Vagina (tissue), 2 donors: ENCODE data around the gene S100A7. TPM values are rescaled to one million over a fixed set of nuclear protein-coding genes. Genes with fewer than 3 reads are reported as not detected.

ENCODE experiments used
- DNase-seq, 2 donors: peaks; one replicate each; pipeline ENCODE4 v3.0.0-alpha.2; 2017; ENCODE audit errors: extremely low spot score in 2 of 2
- H3K27ac ChIP-seq: fragments of 200-600 bp; sonication (generic); one replicate; pipeline ENCODE4 v1.5.1; 2019
- H3K27me3 ChIP-seq: fragments of 200-600 bp; sonication (generic); one replicate; pipeline ENCODE4 v1.5.1; 2019
- H3K36me3 ChIP-seq, 2 donors: fragments of 200-600 bp; sonication (generic); one replicate each; pipeline ENCODE4 v1.5.1; 2017 to 2019
- H3K4me1 ChIP-seq: fragments of 200-600 bp; sonication (generic); one replicate; pipeline ENCODE4 v1.5.1; 2019
- H3K4me3 ChIP-seq, 2 donors: fragments of 200-600 bp; sonication (generic); 1 replicate in 1 of 2; 2 replicates in 1 of 2; pipeline ENCODE4 v1.5.1; 2016 to 2019
- H3K9me3 ChIP-seq: fragments of 200-600 bp; sonication (generic); one replicate; pipeline ENCODE4 v1.5.1; 2019
- POLR2A ChIP-seq, 2 donors: fragments of 450-650 bp; IDR thresholded peaks; one replicate each; pipeline ENCODE4 v1.6.1; 2017; ENCODE audit warnings: antibody characterized with exemption in 2 of 2, mild to moderate bottlenecking in 2 of 2, moderate library complexity in 2 of 2
- POLR2AphosphoS5 ChIP-seq, 2 donors: sonication (generic); formaldehyde crosslinking; IDR thresholded peaks; one replicate each; pipeline ENCODE4 v1.9.0; 2017; ENCODE audit warnings: antibody characterized with exemption in 2 of 2, mild to moderate bottlenecking in 2 of 2, low read depth in 1 of 2; ENCODE audit not compliant: insufficient read depth in 1 of 2
- intact Hi-C: fragments of 100-400 bp; cut with DNase I; formaldehyde crosslinking; loops from one replicate; pipeline ENCODE4 v1.15.1; 2023
- total RNA-seq: library from RNA; depleted of rRNA; stranded (reverse); fragments of >200 nt; gene quantifications from one replicate; pipeline ENCODE4 v1.2.3, GENCODE V29; 2016
- TF ChIP-seq, protein P1 (sequence below), 3 experiments: fragments of 450-650 bp in 2 of 3; fragments of 200-600 bp in 1 of 3; sonication (generic) in 1 of 3; IDR thresholded peaks; one replicate each; pipeline ENCODE4 v1.5.1; 2017 to 2019; ENCODE audit warnings: antibody characterized with exemption in 3 of 3, mild to moderate bottlenecking in 2 of 3, moderate library complexity in 2 of 3

Gene S100A7
- total RNA-seq, 1 donor from 2014 or later = 36.6 TPM

DNA sequence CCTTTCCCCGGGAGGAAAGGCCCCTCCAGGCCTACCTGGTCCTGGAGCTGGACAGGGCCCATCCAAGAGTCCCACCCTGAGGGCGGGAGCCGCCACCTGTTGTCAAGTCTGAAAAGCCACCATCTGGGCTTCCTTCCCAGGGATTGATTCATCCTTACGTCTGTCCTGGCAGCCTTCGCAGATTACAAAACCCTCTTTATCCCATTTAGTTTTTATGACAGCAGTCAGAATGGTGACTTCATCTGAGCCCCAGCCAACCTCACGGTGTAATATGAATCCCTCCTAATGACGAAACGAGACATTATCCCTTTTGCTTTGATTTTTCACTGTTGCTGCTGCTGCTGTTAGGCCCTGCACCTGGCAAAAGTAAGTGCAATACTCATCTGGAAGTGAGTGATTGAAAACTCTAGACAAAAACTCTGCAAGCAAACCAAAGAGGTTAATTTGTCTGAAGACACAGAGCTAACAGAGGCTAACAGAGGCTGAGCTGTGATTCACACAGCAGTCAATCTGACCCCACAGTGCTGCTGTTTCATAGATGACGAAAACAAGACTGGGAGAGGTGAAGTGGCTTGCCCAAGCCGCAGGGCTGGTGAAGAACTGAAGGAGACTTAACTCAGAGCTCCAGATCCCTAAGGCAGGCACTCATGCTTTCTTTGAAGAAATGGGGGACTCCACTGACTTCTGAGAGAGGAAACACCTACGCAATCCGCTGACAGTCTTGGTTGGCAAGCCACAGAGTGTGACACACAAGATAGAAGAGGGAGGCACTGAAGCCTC lies 30.0 kb upstream of the S100A7 start:
- intact Hi-C loops = no loop called here
- no peaks in the 10 kb centered on the region for H3K36me3 ChIP-seq
- H3K27me3 ChIP-seq = no peaks in the 10 kb centered on the region
- H3K4me1 ChIP-seq = peaks cover 53% of the 10 kb centered on the region
- H3K27ac ChIP-seq = peak overlapping the region; percentile 96
- TF ChIP-seq POLR2AphosphoS5 (IDR thresholded peaks at IDR 0.05; ENCODE audit: insufficient read depth in 1 of 2, low read depth in 1 of 2) = peak; percentile 70 to 76
- TF ChIP-seq, protein P1, sequence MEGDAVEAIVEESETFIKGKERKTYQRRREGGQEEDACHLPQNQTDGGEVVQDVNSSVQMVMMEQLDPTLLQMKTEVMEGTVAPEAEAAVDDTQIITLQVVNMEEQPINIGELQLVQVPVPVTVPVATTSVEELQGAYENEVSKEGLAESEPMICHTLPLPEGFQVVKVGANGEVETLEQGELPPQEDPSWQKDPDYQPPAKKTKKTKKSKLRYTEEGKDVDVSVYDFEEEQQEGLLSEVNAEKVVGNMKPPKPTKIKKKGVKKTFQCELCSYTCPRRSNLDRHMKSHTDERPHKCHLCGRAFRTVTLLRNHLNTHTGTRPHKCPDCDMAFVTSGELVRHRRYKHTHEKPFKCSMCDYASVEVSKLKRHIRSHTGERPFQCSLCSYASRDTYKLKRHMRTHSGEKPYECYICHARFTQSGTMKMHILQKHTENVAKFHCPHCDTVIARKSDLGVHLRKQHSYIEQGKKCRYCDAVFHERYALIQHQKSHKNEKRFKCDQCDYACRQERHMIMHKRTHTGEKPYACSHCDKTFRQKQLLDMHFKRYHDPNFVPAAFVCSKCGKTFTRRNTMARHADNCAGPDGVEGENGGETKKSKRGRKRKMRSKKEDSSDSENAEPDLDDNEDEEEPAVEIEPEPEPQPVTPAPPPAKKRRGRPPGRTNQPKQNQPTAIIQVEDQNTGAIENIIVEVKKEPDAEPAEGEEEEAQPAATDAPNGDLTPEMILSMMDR (IDR thresholded peaks at IDR 0.05) = no peak
- TF ChIP-seq POLR2A (IDR thresholded peaks at IDR 0.05) = no peak
- H3K9me3 ChIP-seq = no peaks in the 10 kb centered on the region
- no peak for DNase-seq
- no peak overlapping the region for H3K4me3 ChIP-seq

DNA sequence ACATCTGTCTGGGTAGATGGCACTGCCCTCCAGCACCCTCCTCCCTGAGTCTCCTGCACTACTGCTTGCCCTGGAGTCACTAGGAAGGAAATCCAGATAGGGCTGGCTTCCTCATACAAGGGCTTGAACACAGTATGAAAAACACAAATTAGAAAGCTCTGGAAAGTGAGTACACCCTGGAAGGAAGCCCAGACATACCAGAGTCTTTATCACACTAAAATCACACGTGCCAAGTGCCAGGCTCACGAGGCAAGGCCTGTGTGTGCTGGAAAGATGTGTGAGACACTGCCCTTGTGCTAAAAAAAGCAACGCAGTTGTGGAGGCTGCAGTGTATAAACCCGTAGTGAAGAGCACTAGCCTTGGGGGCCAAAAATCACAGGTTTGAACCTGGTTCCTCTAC lies 28.3 kb upstream of the S100A7 start:
- intact Hi-C loops = no loop called here
- DNase-seq = no peak

DNA sequence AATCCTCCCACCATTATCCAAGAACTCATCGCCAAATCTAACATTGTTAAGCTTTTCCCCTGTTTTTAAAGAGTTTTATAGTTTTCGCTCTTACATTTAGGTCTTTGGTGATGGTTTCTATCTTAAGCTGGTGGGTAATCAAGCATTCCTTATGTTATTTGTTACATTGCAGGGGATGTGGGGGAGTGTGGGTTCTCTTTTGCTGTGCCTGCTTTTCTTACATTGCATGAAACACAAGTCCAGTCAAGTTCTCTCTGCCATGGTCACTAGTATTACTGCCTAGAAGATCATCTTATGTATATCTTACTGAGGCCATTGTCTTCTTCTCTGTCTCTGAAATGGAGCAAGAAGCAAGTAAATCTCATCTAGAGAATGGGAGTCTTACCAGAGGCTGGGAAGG lies 27.3 kb upstream of the S100A7 start:
- intact Hi-C loops = no loop called here
- no peak for DNase-seq
- Histone ChIP-seq H3K4me3 (no peak overlapping the region), H3K27me3 (no peaks in the 10 kb centered on the region), H3K4me1 (peaks cover 43% of the 10 kb centered on the region), H3K36me3 (no peaks in the 10 kb centered on the region), H3K27ac (no peak overlapping the region), H3K9me3 (no peaks in the 10 kb centered on the region)
- TF ChIP-seq, protein P1 (IDR thresholded peaks at IDR 0.05) = no peak
- no peak for TF ChIP-seq POLR2AphosphoS5 (IDR thresholded peaks at IDR 0.05; ENCODE audit: insufficient read depth in 1 of 2, low read depth in 1 of 2)
- TF ChIP-seq POLR2A (IDR thresholded peaks at IDR 0.05) = no peak

More for the DNA sequence above, 28.3 kb upstream of the S100A7 start:
- Histone ChIP-seq H3K27me3 (no peaks in the 10 kb centered on the region), H3K9me3 (no peaks in the 10 kb centered on the region), H3K27ac (peak overlapping the region; percentile 96), H3K4me3 (no peak overlapping the region), H3K36me3 (no peaks in the 10 kb centered on the region), H3K4me1 (peaks cover 50% of the 10 kb centered on the region)
- TF ChIP-seq POLR2A (IDR thresholded peaks at IDR 0.05) = no peak

DNA sequence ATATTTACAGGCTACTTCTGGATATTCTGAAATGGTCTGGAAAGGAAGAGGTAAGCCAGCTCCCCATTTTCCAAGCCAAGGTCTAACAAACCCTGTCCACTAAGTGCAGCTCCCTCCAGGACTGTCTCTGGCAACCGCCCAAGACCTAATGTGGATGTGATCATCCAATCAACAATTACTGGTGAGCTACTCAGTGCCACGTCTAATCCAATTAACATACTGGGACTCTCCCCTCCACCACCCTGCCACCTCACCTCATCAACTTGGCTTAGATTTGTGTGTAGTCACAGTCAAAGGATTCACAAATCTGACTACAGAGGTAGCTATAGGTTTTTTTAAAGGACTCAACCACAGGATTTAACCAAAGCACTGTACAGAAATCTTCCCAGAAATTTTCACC lies 25.4 kb upstream of the S100A7 start:
- no peaks in the 10 kb centered on the region for H3K36me3 ChIP-seq

DNA sequence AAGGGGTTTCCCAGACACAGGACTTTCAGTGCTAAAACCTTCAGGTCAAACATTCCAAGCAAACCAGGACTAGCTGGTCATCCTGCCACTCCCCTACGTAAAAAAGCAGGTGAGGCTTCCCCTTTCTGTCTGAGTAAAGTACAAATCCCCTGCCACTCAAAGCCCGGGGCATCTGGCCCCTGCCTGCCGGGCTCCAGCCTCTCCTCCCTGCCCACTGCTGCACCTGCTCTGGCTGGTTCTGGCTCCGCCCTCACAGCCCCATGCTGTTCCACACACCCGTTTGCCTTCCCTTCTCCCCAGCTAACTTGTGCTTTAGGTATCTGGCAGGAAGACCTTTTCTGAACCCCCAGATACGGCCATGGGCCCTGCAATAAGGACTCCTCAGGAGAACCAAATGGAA lies 23.3 kb upstream of the S100A7 start:
- TF ChIP-seq, protein P1 (IDR thresholded peaks at IDR 0.05) = no peak
- no peak for TF ChIP-seq POLR2AphosphoS5 (IDR thresholded peaks at IDR 0.05; ENCODE audit: insufficient read depth in 1 of 2, low read depth in 1 of 2)
- no peak for TF ChIP-seq POLR2A (IDR thresholded peaks at IDR 0.05)
- Histone ChIP-seq H3K36me3 (no peaks in the 10 kb centered on the region), H3K27me3 (no peaks in the 10 kb centered on the region), H3K4me1 (peaks cover 10% of the 10 kb centered on the region), H3K4me3 (no peak overlapping the region), H3K9me3 (no peaks in the 10 kb centered on the region), H3K27ac (no peak overlapping the region)
- intact Hi-C loops = no loop called here
- peak in 1 of 2 donors; percentile 91 for DNase-seq

More for the DNA sequence above, 25.4 kb upstream of the S100A7 start:
- H3K4me3 ChIP-seq = no peak overlapping the region
- no peak for TF ChIP-seq POLR2A (IDR thresholded peaks at IDR 0.05)
- TF ChIP-seq POLR2AphosphoS5 (IDR thresholded peaks at IDR 0.05; ENCODE audit: insufficient read depth in 1 of 2, low read depth in 1 of 2) = no peak
- TF ChIP-seq, protein P1 (IDR thresholded peaks at IDR 0.05) = no peak
- H3K27me3 ChIP-seq = no peaks in the 10 kb centered on the region
- H3K9me3 ChIP-seq = no peaks in the 10 kb centered on the region
- peaks cover 29% of the 10 kb centered on the region for H3K4me1 ChIP-seq
- intact Hi-C loops = no loop called here
- DNase-seq = peak in 1 of 2 donors; percentile 87
- H3K27ac ChIP-seq = peak overlapping the region; percentile 44
